Measurements from ENCODE around the gene CXorf65. TPM values are rescaled to one million over a fixed set of nuclear protein-coding genes. Genes with fewer than 3 reads are reported as not detected.

CXorf65 gene
- total RNA-seq, 2 experiments from 2014 or later = 12.1 to 18.3 TPM

- Mint-ChIP-seq H3K4me1 (peaks cover 3% of the 10 kb centered on the region), H3K27me3 (peaks cover 3% of the 10 kb centered on the region), H3K27ac (no peak overlapping the region), H3K4me3 (no peak overlapping the region), H3K9me3 (ENCODE audit: low read depth) (no peaks in the 10 kb centered on the region), H3K36me3 (no peaks in the 10 kb centered on the region)
- CTCF ChIA-PET = no interaction called here
- no peak for DNase-seq
- ATAC-seq = no peak
Observed at GRCh38 chrX:71081330-71082123, 25.0 kb downstream of the CXorf65 start.

- Mint-ChIP-seq H3K36me3 (no peaks in the 10 kb centered on the region), H3K4me1 (peaks cover 17% of the 10 kb centered on the region), H3K4me3 (no peak overlapping the region), H3K27me3 (peaks cover 14% of the 10 kb centered on the region), H3K27ac (no peak overlapping the region), H3K9me3 (ENCODE audit: low read depth) (no peaks in the 10 kb centered on the region)
- CTCF ChIA-PET = no interaction called here
- ATAC-seq (no peak), DNase-seq (no peak)
Observed at GRCh38 chrX:71070531-71070930, 36.0 kb downstream of the CXorf65 start.

- Mint-ChIP-seq H3K4me3 (peak within 1 kb of the TSS; percentile 98), H3K4me1 (peaks cover 25% of the 10 kb centered on the region), H3K36me3 (peaks cover 5% of the 10 kb centered on the region), H3K27me3 (peaks cover 4% of the 10 kb centered on the region), H3K9me3 (ENCODE audit: low read depth) (no peaks in the 10 kb centered on the region), H3K27ac (peak within 1 kb of the TSS; percentile 93)
- peak; percentile 93 for ATAC-seq
- peak; percentile 95 for DNase-seq
- CTCF ChIA-PET = interaction anchor here (1.0 kb wide), 1 partner anchor 88 kb away, joined by 3 read pairs; no protein-coding TSS in a partner anchor
Observed at GRCh38 chrX:71068044-71068918, 38.3 kb downstream of the CXorf65 start, which contains the start of gene SNX12. TSS of gene SNX12 (minus strand) at chrX:71068334. CDS start at chrX:71068306, 28 bp downstream.

GRCh38 chrX:71067712-71068043 is 38.9 kb downstream of the CXorf65 start:
- peaks cover 9% of the 10 kb centered on the region for H3K36me3 Mint-ChIP-seq
- H3K4me1 Mint-ChIP-seq = peaks cover 25% of the 10 kb centered on the region
- CTCF ChIA-PET = interaction anchor here (1.0 kb wide), 1 partner anchor 88 kb away, joined by 3 read pairs; no protein-coding TSS in a partner anchor
- DNase-seq = no peak
- ATAC-seq = no peak
- H3K4me3 Mint-ChIP-seq = peak overlapping the region; percentile 98
- no peaks in the 10 kb centered on the region for H3K9me3 Mint-ChIP-seq (ENCODE audit: low read depth)
- peak overlapping the region; percentile 93 for H3K27ac Mint-ChIP-seq
- peaks cover 4% of the 10 kb centered on the region for H3K27me3 Mint-ChIP-seq

- DNase-seq = no peak
- CTCF ChIA-PET = interaction anchor here (1.0 kb wide), 1 partner anchor 87 kb away, joined by 3 read pairs; no protein-coding TSS in a partner anchor
- peaks cover 25% of the 10 kb centered on the region for H3K4me1 Mint-ChIP-seq
- ATAC-seq = no peak
- peak overlapping the region; percentile 93 for H3K27ac Mint-ChIP-seq
- H3K36me3 Mint-ChIP-seq = peaks cover 11% of the 10 kb centered on the region
- peak overlapping the region; percentile 98 for H3K4me3 Mint-ChIP-seq
- no peaks in the 10 kb centered on the region for H3K9me3 Mint-ChIP-seq (ENCODE audit: low read depth)
- H3K27me3 Mint-ChIP-seq = no peaks in the 10 kb centered on the region
Observed at GRCh38 chrX:71067089-71067488, 39.5 kb downstream of the CXorf65 start.

GRCh38 chrX:71060127-71060526 is 46.4 kb downstream of the CXorf65 start:
- no peak for ATAC-seq
- CTCF ChIA-PET = interaction anchor here (0.5 kb wide), 1 partner anchor 19 kb away, joined by 3 read pairs; no protein-coding TSS in a partner anchor
- H3K9me3 Mint-ChIP-seq (ENCODE audit: low read depth) = no peaks in the 10 kb centered on the region
- no peak for DNase-seq
- no peaks in the 10 kb centered on the region for H3K27me3 Mint-ChIP-seq
- H3K36me3 Mint-ChIP-seq = peaks cover 30% of the 10 kb centered on the region
- no peak overlapping the region for H3K4me3 Mint-ChIP-seq
- H3K27ac Mint-ChIP-seq = peak overlapping the region; percentile 66
- H3K4me1 Mint-ChIP-seq = peaks cover 49% of the 10 kb centered on the region

GRCh38 chrX:71057848-71058530 is 48.6 kb downstream of the CXorf65 start:
- Mint-ChIP-seq H3K4me3 (no peak overlapping the region), H3K36me3 (peaks cover 32% of the 10 kb centered on the region), H3K9me3 (ENCODE audit: low read depth) (no peaks in the 10 kb centered on the region), H3K27me3 (no peaks in the 10 kb centered on the region), H3K27ac (peak overlapping the region; percentile 85), H3K4me1 (peaks cover 42% of the 10 kb centered on the region)
- CTCF ChIA-PET = interaction anchor here (0.5 kb wide), 1 partner anchor 20 kb away, joined by 3 read pairs; no protein-coding TSS in a partner anchor
- no peak for DNase-seq
- ATAC-seq = no peak

GRCh38 chrX:71056867-71057266 is 49.7 kb downstream of the CXorf65 start:
- no peaks in the 10 kb centered on the region for H3K27me3 Mint-ChIP-seq
- H3K4me1 Mint-ChIP-seq = peaks cover 42% of the 10 kb centered on the region
- no peak for ATAC-seq
- no peak overlapping the region for H3K27ac Mint-ChIP-seq
- peaks cover 25% of the 10 kb centered on the region for H3K36me3 Mint-ChIP-seq
- no peaks in the 10 kb centered on the region for H3K9me3 Mint-ChIP-seq (ENCODE audit: low read depth)
- CTCF ChIA-PET = no interaction called here
- H3K4me3 Mint-ChIP-seq = no peak overlapping the region
- DNase-seq = no peak

Other genes starting within 250 kb of the CXorf65 start
- gene TEX11, start 198.0 kb downstream of the CXorf65 start, total RNA-seq = under 1 TPM in 1 of 2 experiments, not detected in 1; 0.16 TPM
- gene SLC7A3, start 175.6 kb downstream of the CXorf65 start, total RNA-seq = under 1 TPM; 0.19 to 0.47 TPM
- 10 to 100 TPM; 37.1 to 46.2 TPM for gene SNX12, start 38.4 kb downstream of the CXorf65 start, total RNA-seq
- gene FOXO4, start 10.9 kb downstream of the CXorf65 start, total RNA-seq = 10 to 100 TPM; 14.6 to 15.1 TPM
- gene IL2RG, start 4.8 kb upstream of the CXorf65 start, total RNA-seq = 100 to 1,000 TPM; 370 to 512 TPM
- 10 to 100 TPM; 45.9 to 62.2 TPM for gene MED12, start 11.9 kb upstream of the CXorf65 start, total RNA-seq
- 1 to 10 TPM in 1 of 2 experiments, under 1 TPM in 1; 0.87 to 1.3 TPM for gene NLGN3, start 38.1 kb upstream of the CXorf65 start, total RNA-seq
- not detected for gene GJB1, start 116.5 kb upstream of the CXorf65 start, total RNA-seq
- gene ZMYM3, start 147.4 kb upstream of the CXorf65 start, total RNA-seq = 10 to 100 TPM; 25.8 to 29.1 TPM
- gene NONO, start 176.9 kb upstream of the CXorf65 start, total RNA-seq = 100 to 1,000 TPM; 430 to 514 TPM
- gene ITGB1BP2, start 195.0 kb upstream of the CXorf65 start, total RNA-seq = 1 to 10 TPM; 5.6 to 6.3 TPM

All from activated CD8-positive, alpha-beta memory T cell treated with anti-CD3 and anti-CD28 coated beads, Interleukin-2, amount 10 ng/mL, durations not matched to agents 7 days and 5 days (primary cell).